ENCODE measurements around the gene ABHD5.

Gene ABHD5

GRCh38 chr3:43764471-43764870 is 73.7 kb downstream of the ABHD5 start:
- no peak for DNase-seq (ENCODE audit: insufficient read length)
- TF ChIP-seq TAF1 (IDR thresholded peaks at IDR 0.05; ENCODE audit: borderline replicate concordance, low read depth, low read length) (no peak), POLR2A (IDR thresholded peaks at IDR 0.05; ENCODE audit: low read depth, low read length) (no peak), POLR2AphosphoS5 (IDR thresholded peaks at IDR 0.05; ENCODE audit: low read depth, low read length) (no peak)
- no peak for FAIRE-seq

GRCh38 chr3:43765521-43765971 is 74.8 kb downstream of the ABHD5 start:
- TF ChIP-seq TAF1 (IDR thresholded peaks at IDR 0.05; ENCODE audit: borderline replicate concordance, low read depth, low read length) = no peak
- TF ChIP-seq POLR2A (IDR thresholded peaks at IDR 0.05; ENCODE audit: low read depth, low read length) = no peak
- TF ChIP-seq POLR2AphosphoS5 (IDR thresholded peaks at IDR 0.05; ENCODE audit: low read depth, low read length) = no peak
- DNase-seq (ENCODE audit: insufficient read length) (no peak), FAIRE-seq (no peak)

GRCh38 chr3:43766672-43767465 is 76.1 kb downstream of the ABHD5 start:
- DNase-seq (ENCODE audit: insufficient read length) (no peak), FAIRE-seq (no peak)
- TF ChIP-seq TAF1 (IDR thresholded peaks at IDR 0.05; ENCODE audit: borderline replicate concordance, low read depth, low read length) = no peak
- no peak for TF ChIP-seq POLR2A (IDR thresholded peaks at IDR 0.05; ENCODE audit: low read depth, low read length)
- no peak for TF ChIP-seq POLR2AphosphoS5 (IDR thresholded peaks at IDR 0.05; ENCODE audit: low read depth, low read length)

- TF ChIP-seq TAF1 (IDR thresholded peaks at IDR 0.05; ENCODE audit: borderline replicate concordance, low read depth, low read length) (no peak), POLR2AphosphoS5 (IDR thresholded peaks at IDR 0.05; ENCODE audit: low read depth, low read length) (no peak), POLR2A (IDR thresholded peaks at IDR 0.05; ENCODE audit: low read depth, low read length) (no peak)
- DNase-seq (ENCODE audit: insufficient read length) (no peak), FAIRE-seq (no peak)
These were observed 77.7 kb downstream of the ABHD5 start for GRCh38 chr3:43768381-43768973.

GRCh38 chr3:43769097-43769884 is 78.6 kb downstream of the ABHD5 start:
- no peak for TF ChIP-seq TAF1 (IDR thresholded peaks at IDR 0.05; ENCODE audit: borderline replicate concordance, low read depth, low read length)
- no peak for TF ChIP-seq POLR2AphosphoS5 (IDR thresholded peaks at IDR 0.05; ENCODE audit: low read depth, low read length)
- no peak for TF ChIP-seq POLR2A (IDR thresholded peaks at IDR 0.05; ENCODE audit: low read depth, low read length)
- no peak for FAIRE-seq

GRCh38 chr3:43769885-43770425 is 79.2 kb downstream of the ABHD5 start:
- no peak for TF ChIP-seq TAF1 (IDR thresholded peaks at IDR 0.05; ENCODE audit: borderline replicate concordance, low read depth, low read length)
- no peak for TF ChIP-seq POLR2A (IDR thresholded peaks at IDR 0.05; ENCODE audit: low read depth, low read length)
- no peak for TF ChIP-seq POLR2AphosphoS5 (IDR thresholded peaks at IDR 0.05; ENCODE audit: low read depth, low read length)
- DNase-seq (ENCODE audit: insufficient read length) = no peak
- no peak for FAIRE-seq

More at GRCh38 chr3:43769097-43769884, 78.6 kb downstream of the ABHD5 start:
- DNase-seq (ENCODE audit: insufficient read length) = peak; percentile 58

- no peak for DNase-seq (ENCODE audit: insufficient read length)
- TF ChIP-seq POLR2A (IDR thresholded peaks at IDR 0.05; ENCODE audit: low read depth, low read length) = no peak
- no peak for TF ChIP-seq POLR2AphosphoS5 (IDR thresholded peaks at IDR 0.05; ENCODE audit: low read depth, low read length)
- no peak for TF ChIP-seq TAF1 (IDR thresholded peaks at IDR 0.05; ENCODE audit: borderline replicate concordance, low read depth, low read length)
- FAIRE-seq = no peak
These were observed 79.8 kb downstream of the ABHD5 start for GRCh38 chr3:43770426-43771103.

GRCh38 chr3:43771610-43772009 is 80.9 kb downstream of the ABHD5 start:
- no peak for DNase-seq (ENCODE audit: insufficient read length)
- TF ChIP-seq POLR2AphosphoS5 (IDR thresholded peaks at IDR 0.05; ENCODE audit: low read depth, low read length) = no peak
- TF ChIP-seq TAF1 (IDR thresholded peaks at IDR 0.05; ENCODE audit: borderline replicate concordance, low read depth, low read length) = no peak
- no peak for TF ChIP-seq POLR2A (IDR thresholded peaks at IDR 0.05; ENCODE audit: low read depth, low read length)
- no peak for FAIRE-seq

GRCh38 chr3:43773273-43774094 is 82.7 kb downstream of the ABHD5 start:
- DNase-seq (ENCODE audit: insufficient read length) (no peak), FAIRE-seq (no peak)
- TF ChIP-seq TAF1 (IDR thresholded peaks at IDR 0.05; ENCODE audit: borderline replicate concordance, low read depth, low read length) (no peak), POLR2A (IDR thresholded peaks at IDR 0.05; ENCODE audit: low read depth, low read length) (no peak), POLR2AphosphoS5 (IDR thresholded peaks at IDR 0.05; ENCODE audit: low read depth, low read length) (no peak)

GRCh38 chr3:43774799-43775198 is 84.1 kb downstream of the ABHD5 start:
- DNase-seq (ENCODE audit: insufficient read length) (no peak), FAIRE-seq (no peak)
- no peak for TF ChIP-seq POLR2A (IDR thresholded peaks at IDR 0.05; ENCODE audit: low read depth, low read length)
- no peak for TF ChIP-seq POLR2AphosphoS5 (IDR thresholded peaks at IDR 0.05; ENCODE audit: low read depth, low read length)
- no peak for TF ChIP-seq TAF1 (IDR thresholded peaks at IDR 0.05; ENCODE audit: borderline replicate concordance, low read depth, low read length)
